Gastroesophageal sphincter (tissue), 3 donors: ENCODE data around the gene CBX6.
"Not testable (repeated sequence)": the region's sequence is repeated elsewhere in the genome, so short reads cannot be mapped to it uniquely, and the experiment has no call there.

Experiments used
- CTCF ChIP-seq, 4 experiments: fragments of 200-600 bp in 2 of 4; fragments of 450-650 bp in 2 of 4; sonication (generic) in 1 of 4; IDR thresholded peaks; one replicate each; pipeline ENCODE4 v1.5.1; 2017 to 2019; ENCODE audit warnings: antibody characterized with exemption in 4 of 4, mild to moderate bottlenecking in 2 of 4, moderate library complexity in 2 of 4
- POLR2A ChIP-seq, 2 donors: fragments of 450-650 bp; IDR thresholded peaks; one replicate each; pipeline ENCODE4 v1.6.1; 2017; ENCODE audit warnings: antibody characterized with exemption in 2 of 2, mild to moderate bottlenecking in 2 of 2, moderate library complexity in 1 of 2

- not testable (repeated sequence) for TF ChIP-seq POLR2A, CTCF (IDR thresholded peaks at IDR 0.05)
Observed at GRCh38 chr22:38854476-38854875, 17.5 kb downstream of the CBX6 start.
